Activated T-helper 1 cell treated with anti-CD3 and anti-CD28 coated beads, Interleukin-12 subunit alpha, Interleukin-12 subunit beta, Interleukin-2, Interleukin-4 antibody, amounts not matched to agents 30 ng/mL and 10 ng/mL and 1 ng/mL, durations not matched to agents 14 hours and 24 hours and 36 hours (primary cell): ENCODE results near the gene LRP10. TPM values are rescaled to one million over a fixed set of nuclear protein-coding genes. Genes with fewer than 3 reads are reported as not detected.

Source experiments
- DNase-seq: peaks from one replicate; pipeline ENCODE4 v3.0.0; 2021; ENCODE audit warnings: low spot score
- H3K27ac Mint-ChIP-seq: one replicate; pipeline ENCODE4 v1.8.0; 2021; ENCODE audit warnings: mild to moderate bottlenecking, mixed read lengths
- H3K27me3 Mint-ChIP-seq: one replicate; pipeline ENCODE4 v1.8.0; 2022; ENCODE audit warnings: mild to moderate bottlenecking, moderate library complexity, mixed read lengths; ENCODE audit not compliant: insufficient read depth
- H3K36me3 Mint-ChIP-seq: one replicate; pipeline ENCODE4 v1.8.0; 2021; ENCODE audit warnings: low read depth, mixed read lengths
- H3K4me1 Mint-ChIP-seq: one replicate; pipeline ENCODE4 v1.8.0; 2021; ENCODE audit warnings: low read depth, mixed read lengths
- H3K4me3 Mint-ChIP-seq: one replicate; pipeline ENCODE4 v1.8.0; 2021; ENCODE audit warnings: mild to moderate bottlenecking, moderate library complexity, mixed read lengths
- H3K9me3 Mint-ChIP-seq: one replicate; pipeline ENCODE4 v1.8.0; 2021; ENCODE audit warnings: mixed read lengths
- intact Hi-C: fragments of 100-400 bp; cut with micrococcal nuclease; formaldehyde crosslinking; loops from one replicate; pipeline ENCODE4 v1.15.1; 2024
- total RNA-seq: library from RNA; stranded (reverse); gene quantifications from 2 replicates; pipeline ENCODE4 v1.2.3, GENCODE V29; 2022

Gene LRP10
- total RNA-seq, 1 donor from 2014 or later: 44.6 TPM

GRCh38 chr14:22892488-22892887 is 20.9 kb downstream of the LRP10 start:
- Mint-ChIP-seq H3K27me3 (no peaks in the 10 kb centered on the region), H3K27ac (peak overlapping the region; percentile 54), H3K4me3 (no peak overlapping the region), H3K9me3 (no peaks in the 10 kb centered on the region), H3K36me3 (peaks cover 16% of the 10 kb centered on the region), H3K4me1 (peaks cover 19% of the 10 kb centered on the region)
- no peak for DNase-seq
- intact Hi-C loops: no loop called here

DNA sequence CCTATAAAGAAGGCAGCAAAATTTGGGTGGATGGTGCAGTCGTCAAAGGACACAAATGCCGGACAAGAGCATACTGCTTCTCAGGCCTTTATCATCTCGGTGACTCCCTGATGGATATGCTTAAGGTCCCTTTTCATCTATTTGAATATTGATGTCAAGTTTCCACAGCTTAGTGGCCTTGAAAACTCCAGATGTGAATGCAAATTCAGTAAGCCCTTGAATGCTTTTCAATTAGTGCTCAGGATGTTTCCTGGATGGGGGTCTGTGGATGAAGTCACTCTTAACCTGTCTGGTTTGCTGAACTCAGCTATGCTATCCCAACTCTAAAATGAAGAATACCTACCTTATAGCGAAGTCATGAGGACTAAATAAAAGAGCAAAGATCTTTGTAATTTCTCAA is 22.2 kb downstream of the LRP10 start:
- Mint-ChIP-seq H3K27me3 (no peaks in the 10 kb centered on the region), H3K4me1 (peaks cover 15% of the 10 kb centered on the region), H3K4me3 (no peak overlapping the region), H3K36me3 (peaks cover 19% of the 10 kb centered on the region), H3K9me3 (no peaks in the 10 kb centered on the region), H3K27ac (no peak overlapping the region)
- intact Hi-C loops: no loop called here
- no peak for DNase-seq

GRCh38 chr14:22895402-22895801 is 23.9 kb downstream of the LRP10 start:
- Mint-ChIP-seq H3K27ac (no peak overlapping the region), H3K4me1 (peaks cover 10% of the 10 kb centered on the region), H3K4me3 (no peak overlapping the region), H3K9me3 (no peaks in the 10 kb centered on the region), H3K27me3 (no peaks in the 10 kb centered on the region), H3K36me3 (peaks cover 13% of the 10 kb centered on the region)
- intact Hi-C loops: no loop called here
- DNase-seq: no peak

- Mint-ChIP-seq H3K36me3 (peaks cover 19% of the 10 kb centered on the region), H3K4me1 (peaks cover 18% of the 10 kb centered on the region), H3K27me3 (no peaks in the 10 kb centered on the region), H3K27ac (no peak overlapping the region), H3K9me3 (no peaks in the 10 kb centered on the region), H3K4me3 (no peak overlapping the region)
- DNase-seq: no peak
- intact Hi-C loops: no loop called here
Measured at GRCh38 chr14:22896356-22896755, 24.8 kb downstream of the LRP10 start.

- no peaks in the 10 kb centered on the region for H3K9me3 Mint-ChIP-seq
- H3K36me3 Mint-ChIP-seq: peaks cover 22% of the 10 kb centered on the region
- intact Hi-C loops: no loop called here
- no peak overlapping the region for H3K27ac Mint-ChIP-seq
- DNase-seq: no peak
- no peak overlapping the region for H3K4me3 Mint-ChIP-seq
- no peaks in the 10 kb centered on the region for H3K27me3 Mint-ChIP-seq
- H3K4me1 Mint-ChIP-seq: peaks cover 19% of the 10 kb centered on the region
Measured at GRCh38 chr14:22896760-22897159, 25.2 kb downstream of the LRP10 start.

DNA sequence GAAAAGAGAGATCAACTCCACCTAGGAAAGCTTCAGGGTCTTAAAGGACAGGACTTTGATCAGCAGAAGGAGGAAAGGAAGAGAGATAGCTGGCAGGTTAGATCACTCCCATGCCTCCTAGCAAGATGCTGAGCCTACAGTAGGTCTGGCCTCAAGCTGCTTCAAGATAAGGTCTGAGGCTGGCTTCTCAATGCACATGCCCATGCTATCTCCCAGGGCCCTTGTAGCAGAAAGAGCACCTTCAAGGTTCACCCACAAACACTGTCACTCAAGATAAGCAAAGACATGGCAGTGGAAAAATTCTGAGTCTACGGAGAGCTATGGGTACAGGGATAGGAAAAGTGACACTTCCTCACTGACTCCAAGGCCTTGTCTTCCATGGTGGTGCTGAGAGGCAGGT is 25.8 kb downstream of the LRP10 start:
- H3K27ac Mint-ChIP-seq: no peak overlapping the region
- peaks cover 19% of the 10 kb centered on the region for H3K4me1 Mint-ChIP-seq
- intact Hi-C loops: no loop called here
- H3K9me3 Mint-ChIP-seq: no peaks in the 10 kb centered on the region
- no peak for DNase-seq
- peaks cover 26% of the 10 kb centered on the region for H3K36me3 Mint-ChIP-seq
- no peaks in the 10 kb centered on the region for H3K27me3 Mint-ChIP-seq
- H3K4me3 Mint-ChIP-seq: no peak overlapping the region

- Mint-ChIP-seq H3K36me3 (peaks cover 24% of the 10 kb centered on the region), H3K4me3 (no peak overlapping the region), H3K9me3 (no peaks in the 10 kb centered on the region), H3K4me1 (peaks cover 19% of the 10 kb centered on the region), H3K27ac (no peak overlapping the region), H3K27me3 (no peaks in the 10 kb centered on the region)
- DNase-seq: no peak
- intact Hi-C loops: no loop called here
Measured at GRCh38 chr14:22898302-22899090, 27.0 kb downstream of the LRP10 start.

DNA sequence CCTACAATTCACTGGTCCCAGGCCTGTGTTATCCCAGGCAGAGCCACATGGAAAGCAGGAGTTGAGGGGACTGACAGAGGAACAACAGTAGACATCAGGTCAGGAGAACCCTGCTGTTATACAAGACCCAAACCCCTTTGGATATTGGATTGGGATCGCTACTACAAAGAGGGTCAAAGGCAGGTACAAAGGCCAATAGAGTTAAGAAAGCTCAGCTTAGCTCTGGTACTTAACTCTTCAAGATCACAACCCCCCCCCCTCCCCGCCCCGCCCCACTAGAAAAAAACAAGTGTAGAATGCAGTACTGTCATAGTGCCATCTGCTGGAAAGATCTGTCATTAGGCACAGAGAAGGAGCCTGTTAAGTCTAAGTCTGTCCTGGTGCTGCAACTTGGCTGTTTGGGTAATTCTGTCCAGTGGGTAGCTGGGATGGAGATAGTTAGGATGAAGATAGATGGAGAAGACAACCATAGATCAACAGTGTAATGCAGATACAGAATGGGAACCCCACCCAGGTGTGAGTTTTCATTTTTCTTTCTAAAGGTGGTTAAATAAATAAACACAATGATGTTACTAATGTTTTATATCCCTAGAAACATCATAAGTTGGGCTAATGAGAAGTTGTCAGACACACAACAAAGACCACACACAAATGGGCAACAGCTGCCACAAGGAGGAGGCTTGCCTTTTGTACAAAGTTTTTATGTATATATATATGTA is 28.7 kb downstream of the LRP10 start:
- no peaks in the 10 kb centered on the region for H3K27me3 Mint-ChIP-seq

GRCh38 chr14:22901799-22902198 is 30.3 kb downstream of the LRP10 start:
- Mint-ChIP-seq H3K4me3 (no peak overlapping the region), H3K27me3 (no peaks in the 10 kb centered on the region), H3K4me1 (peaks cover 19% of the 10 kb centered on the region), H3K36me3 (peaks cover 47% of the 10 kb centered on the region), H3K9me3 (no peaks in the 10 kb centered on the region), H3K27ac (no peak overlapping the region)
- no peak for DNase-seq
- intact Hi-C loops: loop anchor here (2.0 kb wide), 1 partner anchor 15 kb away; no protein-coding TSS in a partner anchor

More for the DNA sequence above, 28.7 kb downstream of the LRP10 start:
- intact Hi-C loops: loop anchor here (1.0 to 2.0 kb wide), 5 partner anchors 13 to 330 kb away; no protein-coding TSS in a partner anchor
- Mint-ChIP-seq H3K4me3 (no peak overlapping the region), H3K4me1 (peaks cover 19% of the 10 kb centered on the region), H3K9me3 (no peaks in the 10 kb centered on the region), H3K27ac (peak overlapping the region; percentile 57), H3K36me3 (peaks cover 34% of the 10 kb centered on the region)
- DNase-seq: peak; percentile 30

DNA sequence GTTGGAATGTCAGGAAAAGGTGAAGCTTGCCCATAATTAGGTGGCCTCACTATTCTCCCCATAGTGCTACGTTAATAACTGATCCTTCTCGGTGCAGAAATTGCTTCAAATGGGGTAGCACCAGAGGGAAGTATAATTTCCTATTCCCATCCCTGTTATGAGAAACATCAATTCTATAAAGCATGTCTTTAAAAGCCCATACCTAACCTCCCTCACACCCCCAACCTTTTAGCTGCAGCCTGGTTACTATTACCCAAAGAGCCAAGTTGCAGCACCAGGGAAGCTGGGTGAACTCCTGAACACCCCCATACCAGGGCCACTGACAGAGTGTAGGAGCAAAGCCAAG is 32.2 kb downstream of the LRP10 start:
- Mint-ChIP-seq H3K9me3 (no peaks in the 10 kb centered on the region), H3K4me1 (peaks cover 14% of the 10 kb centered on the region), H3K36me3 (peaks cover 46% of the 10 kb centered on the region), H3K27ac (no peak overlapping the region), H3K4me3 (no peak overlapping the region), H3K27me3 (no peaks in the 10 kb centered on the region)
- intact Hi-C loops: no loop called here
- DNase-seq: no peak

- H3K9me3 Mint-ChIP-seq: no peaks in the 10 kb centered on the region
- no peak overlapping the region for H3K27ac Mint-ChIP-seq
- H3K4me1 Mint-ChIP-seq: peaks cover 14% of the 10 kb centered on the region
- intact Hi-C loops: no loop called here
- no peak overlapping the region for H3K4me3 Mint-ChIP-seq
- no peaks in the 10 kb centered on the region for H3K27me3 Mint-ChIP-seq
- DNase-seq: no peak
- H3K36me3 Mint-ChIP-seq: peaks cover 51% of the 10 kb centered on the region
Measured at GRCh38 chr14:22905627-22906026, 34.1 kb downstream of the LRP10 start.

GRCh38 chr14:22906073-22906472 is 34.5 kb downstream of the LRP10 start:
- intact Hi-C loops: no loop called here
- Mint-ChIP-seq H3K36me3 (peaks cover 50% of the 10 kb centered on the region), H3K27me3 (no peaks in the 10 kb centered on the region), H3K27ac (no peak overlapping the region), H3K4me3 (no peak overlapping the region), H3K9me3 (no peaks in the 10 kb centered on the region), H3K4me1 (peaks cover 10% of the 10 kb centered on the region)
- no peak for DNase-seq

GRCh38 chr14:22907429-22907828 is 35.9 kb downstream of the LRP10 start:
- Mint-ChIP-seq H3K9me3 (no peaks in the 10 kb centered on the region), H3K4me1 (peaks cover 7% of the 10 kb centered on the region), H3K36me3 (peaks cover 43% of the 10 kb centered on the region), H3K27me3 (no peaks in the 10 kb centered on the region), H3K4me3 (no peak overlapping the region), H3K27ac (no peak overlapping the region)
- intact Hi-C loops: no loop called here
- DNase-seq: no peak
